GM19455 (cell line): ENCODE results near the gene DNA2.
"Not testable (repeated sequence)": the region's sequence is repeated elsewhere in the genome, so short reads cannot be mapped to it uniquely, and the experiment has no call there.

ENCODE experiments used
- ATAC-seq: cut with Tn5 transposase; IDR thresholded peaks from one replicate; pipeline ENCODE4 v1.9.1; 2021; ENCODE audit not compliant: unreplicated experiment

Gene DNA2, protein sequence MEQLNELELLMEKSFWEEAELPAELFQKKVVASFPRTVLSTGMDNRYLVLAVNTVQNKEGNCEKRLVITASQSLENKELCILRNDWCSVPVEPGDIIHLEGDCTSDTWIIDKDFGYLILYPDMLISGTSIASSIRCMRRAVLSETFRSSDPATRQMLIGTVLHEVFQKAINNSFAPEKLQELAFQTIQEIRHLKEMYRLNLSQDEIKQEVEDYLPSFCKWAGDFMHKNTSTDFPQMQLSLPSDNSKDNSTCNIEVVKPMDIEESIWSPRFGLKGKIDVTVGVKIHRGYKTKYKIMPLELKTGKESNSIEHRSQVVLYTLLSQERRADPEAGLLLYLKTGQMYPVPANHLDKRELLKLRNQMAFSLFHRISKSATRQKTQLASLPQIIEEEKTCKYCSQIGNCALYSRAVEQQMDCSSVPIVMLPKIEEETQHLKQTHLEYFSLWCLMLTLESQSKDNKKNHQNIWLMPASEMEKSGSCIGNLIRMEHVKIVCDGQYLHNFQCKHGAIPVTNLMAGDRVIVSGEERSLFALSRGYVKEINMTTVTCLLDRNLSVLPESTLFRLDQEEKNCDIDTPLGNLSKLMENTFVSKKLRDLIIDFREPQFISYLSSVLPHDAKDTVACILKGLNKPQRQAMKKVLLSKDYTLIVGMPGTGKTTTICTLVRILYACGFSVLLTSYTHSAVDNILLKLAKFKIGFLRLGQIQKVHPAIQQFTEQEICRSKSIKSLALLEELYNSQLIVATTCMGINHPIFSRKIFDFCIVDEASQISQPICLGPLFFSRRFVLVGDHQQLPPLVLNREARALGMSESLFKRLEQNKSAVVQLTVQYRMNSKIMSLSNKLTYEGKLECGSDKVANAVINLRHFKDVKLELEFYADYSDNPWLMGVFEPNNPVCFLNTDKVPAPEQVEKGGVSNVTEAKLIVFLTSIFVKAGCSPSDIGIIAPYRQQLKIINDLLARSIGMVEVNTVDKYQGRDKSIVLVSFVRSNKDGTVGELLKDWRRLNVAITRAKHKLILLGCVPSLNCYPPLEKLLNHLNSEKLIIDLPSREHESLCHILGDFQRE

DNA sequence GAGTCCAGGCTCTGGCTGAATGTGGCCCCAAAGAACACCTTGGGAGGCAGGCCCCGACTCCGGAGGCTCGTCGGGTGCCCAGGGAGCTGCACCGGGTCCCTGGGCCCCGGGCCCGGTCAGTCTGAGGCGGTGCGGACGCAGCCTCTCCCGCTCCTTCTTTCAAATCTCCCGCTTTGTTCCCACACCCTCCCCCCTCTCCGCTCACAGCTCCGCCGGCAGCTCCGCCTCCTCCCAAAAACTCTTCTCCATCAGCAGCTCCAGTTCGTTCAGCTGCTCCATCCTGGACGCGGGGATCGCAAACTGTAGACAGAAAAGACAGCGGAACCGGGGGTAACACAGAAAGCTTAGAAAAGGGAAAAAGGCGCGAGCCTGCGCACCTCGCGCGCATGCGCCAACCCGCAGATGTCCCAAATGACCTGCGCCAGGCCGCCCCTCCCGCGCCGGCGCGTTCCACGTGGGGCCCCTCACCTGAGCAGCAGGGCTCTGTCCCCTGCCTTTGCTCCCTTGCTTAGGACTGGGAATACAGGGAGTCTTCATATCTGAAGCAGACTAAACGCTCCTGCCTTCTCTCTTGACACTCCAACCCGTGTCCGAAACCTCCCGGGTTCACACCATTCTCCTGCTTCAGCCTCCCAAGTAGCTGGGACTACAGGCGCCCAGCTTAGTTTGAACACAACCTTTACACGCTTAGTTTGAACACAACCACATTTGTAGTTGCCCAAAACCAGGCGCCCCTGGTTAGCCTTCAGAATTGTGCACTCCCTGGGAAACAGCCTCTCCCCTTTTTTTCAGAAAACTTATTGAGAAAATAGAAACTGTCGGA lies at the start of gene DNA2:
TSS of gene DNA2 (minus strand) at position 388 of the 823 bp plus-strand sequence. CDS start at position 279, 109 bp downstream.
- peak; percentile 81 for ATAC-seq

DNA sequence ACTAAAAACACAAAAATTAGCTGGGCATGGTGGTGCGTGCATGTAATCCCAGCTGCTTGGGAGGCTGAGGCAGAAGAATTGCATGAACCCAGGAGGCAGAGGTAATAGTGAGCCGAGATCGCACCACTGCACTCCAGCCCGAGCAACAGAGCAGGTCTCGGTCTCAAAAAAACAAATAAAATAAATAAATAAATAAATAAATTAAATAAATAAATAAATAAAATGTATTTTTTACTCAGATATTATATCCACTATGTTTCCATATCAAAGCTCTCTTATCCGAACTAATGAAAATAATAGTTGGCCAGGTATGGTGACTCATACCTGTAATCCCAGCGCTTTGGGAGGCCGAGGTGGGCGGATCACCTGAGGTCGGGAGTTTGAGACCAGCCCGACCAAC lies 46.8 kb upstream of the DNA2 start:
- not testable (repeated sequence) for ATAC-seq

DNA sequence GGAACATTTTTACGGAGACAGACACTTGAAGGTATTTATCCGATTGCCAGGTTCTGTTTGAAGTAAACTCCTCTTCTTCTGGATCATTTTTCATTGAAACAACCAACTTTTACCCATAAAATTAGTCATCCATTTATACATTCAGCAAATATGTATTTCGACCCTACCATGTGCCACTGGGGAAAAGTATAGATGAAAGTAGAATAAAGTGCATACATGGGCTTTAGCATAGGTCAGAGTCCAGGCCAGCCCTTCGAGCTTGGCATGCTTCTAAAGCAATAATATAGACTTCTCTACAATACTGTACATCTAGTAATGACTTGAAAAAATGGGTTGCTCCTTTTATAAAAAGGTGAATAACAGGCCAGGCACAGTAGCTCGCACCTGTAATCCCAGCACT lies 45.4 kb upstream of the DNA2 start:
- no peak for ATAC-seq

DNA sequence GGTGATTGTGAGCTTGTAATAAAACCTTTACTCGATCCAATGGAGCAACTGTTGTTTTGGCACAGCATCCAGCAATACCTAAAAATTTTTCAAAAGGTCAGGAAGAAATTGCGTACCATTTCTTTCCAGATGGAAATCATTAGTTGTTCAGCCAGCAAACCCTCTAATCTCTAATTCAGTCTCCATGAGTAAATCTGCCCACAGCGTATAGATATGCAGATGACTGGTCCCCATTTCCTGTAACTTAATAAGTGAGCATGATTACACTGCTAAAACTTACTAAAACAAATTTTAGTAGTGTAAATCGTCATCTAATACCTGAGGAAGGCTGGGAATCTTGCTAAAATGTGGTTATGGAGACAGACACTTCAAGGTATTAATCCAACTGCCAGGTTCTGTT lies 45.0 kb upstream of the DNA2 start:
- ATAC-seq, result no peak

DNA sequence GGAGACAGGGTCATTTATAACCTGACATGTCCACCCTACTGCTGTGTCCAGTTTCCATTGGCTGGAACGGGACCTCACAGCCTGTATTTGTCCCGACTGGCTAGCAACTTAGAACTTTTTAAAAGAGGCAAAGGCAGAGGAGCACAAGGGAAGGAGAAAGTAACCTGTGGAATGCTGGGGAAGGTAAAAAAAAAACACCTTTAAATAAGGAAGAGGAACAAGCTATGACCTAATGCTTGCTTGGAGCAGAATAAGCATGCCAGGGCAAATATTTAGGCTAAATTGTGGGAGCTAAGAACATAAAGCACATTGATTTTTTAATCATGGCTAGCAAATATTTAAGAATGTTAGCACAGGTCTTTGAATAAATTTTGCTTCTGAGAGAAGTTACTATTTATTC lies 44.4 kb upstream of the DNA2 start:
- ATAC-seq, result not testable (repeated sequence)

DNA sequence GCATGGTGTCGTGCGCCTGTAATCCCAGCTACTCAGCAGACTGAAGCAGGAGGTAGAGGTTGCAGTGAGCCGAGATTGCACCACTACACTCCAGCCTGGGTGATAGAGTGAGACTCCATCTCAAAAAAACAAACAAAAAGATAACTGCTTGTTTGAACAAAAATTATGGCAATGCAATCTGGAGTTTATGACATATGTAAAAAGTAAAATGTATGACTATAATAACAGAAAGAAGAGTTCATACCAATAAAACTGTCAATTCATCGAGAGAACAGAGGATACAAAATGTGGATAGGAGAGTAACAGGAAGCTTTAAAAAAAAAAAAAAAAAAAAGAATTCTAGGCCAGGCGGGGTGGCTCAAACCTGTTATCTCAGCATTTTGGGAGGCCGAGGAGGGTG lies 36.3 kb upstream of the DNA2 start:
- ATAC-seq, result no peak

DNA sequence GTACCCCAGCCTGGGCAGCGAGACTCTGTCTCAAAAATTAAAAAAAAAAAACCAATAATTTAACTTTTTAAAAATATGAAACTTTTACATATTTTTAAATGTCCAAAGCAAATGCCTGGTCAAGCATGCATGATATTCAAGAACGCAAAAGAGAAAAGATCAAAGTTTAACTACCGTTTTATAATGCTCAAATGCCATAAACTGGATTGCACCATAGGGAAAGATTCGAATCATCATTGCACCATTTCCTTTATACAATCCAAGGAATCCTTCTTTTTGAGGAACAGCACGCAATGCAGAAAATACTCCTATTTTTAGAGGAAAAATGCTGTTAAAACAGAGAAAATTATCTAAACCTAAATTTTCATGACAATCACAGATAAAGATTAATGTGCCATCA lies 34.6 kb upstream of the DNA2 start:
- no peak for ATAC-seq

DNA sequence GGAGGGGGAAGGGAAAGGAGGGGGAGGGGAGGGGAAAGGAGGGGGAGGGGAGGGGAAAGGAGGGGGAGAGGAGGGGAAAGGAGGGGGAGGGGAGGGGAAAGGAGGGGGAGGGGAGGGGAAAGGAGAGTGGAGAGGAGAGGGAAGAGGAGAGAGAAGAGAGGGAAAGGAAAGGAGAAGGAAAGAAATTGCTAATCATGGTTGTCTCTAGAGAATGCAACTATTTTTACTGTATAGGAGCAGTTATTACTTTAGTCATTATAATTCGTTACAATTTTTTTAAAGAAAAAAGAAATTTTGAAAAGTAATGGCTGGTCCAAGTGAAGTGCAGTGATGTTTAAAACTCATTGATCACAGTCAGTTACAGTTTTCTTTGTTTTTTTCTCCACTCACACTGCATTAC lies 31.1 kb upstream of the DNA2 start:
- no peak for ATAC-seq

DNA sequence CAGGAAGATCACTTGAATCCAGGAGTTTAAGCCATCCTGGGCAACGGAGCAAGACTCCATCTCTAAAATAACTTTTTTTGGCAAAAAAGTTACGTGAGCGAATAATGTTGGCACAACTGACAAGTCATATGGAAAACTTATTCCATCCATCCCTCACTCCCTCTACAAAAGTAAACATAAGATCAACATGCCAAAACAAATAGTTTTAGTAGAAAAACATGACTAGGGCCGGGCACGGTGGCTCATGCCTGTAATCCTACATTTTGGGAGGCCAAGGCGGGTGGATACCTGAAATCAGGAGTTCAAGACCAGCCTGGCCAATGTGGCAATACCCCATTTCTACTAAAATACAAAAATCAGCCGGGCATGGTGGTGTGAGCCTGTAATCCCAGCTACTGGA lies 29.9 kb upstream of the DNA2 start:
- no peak for ATAC-seq

DNA sequence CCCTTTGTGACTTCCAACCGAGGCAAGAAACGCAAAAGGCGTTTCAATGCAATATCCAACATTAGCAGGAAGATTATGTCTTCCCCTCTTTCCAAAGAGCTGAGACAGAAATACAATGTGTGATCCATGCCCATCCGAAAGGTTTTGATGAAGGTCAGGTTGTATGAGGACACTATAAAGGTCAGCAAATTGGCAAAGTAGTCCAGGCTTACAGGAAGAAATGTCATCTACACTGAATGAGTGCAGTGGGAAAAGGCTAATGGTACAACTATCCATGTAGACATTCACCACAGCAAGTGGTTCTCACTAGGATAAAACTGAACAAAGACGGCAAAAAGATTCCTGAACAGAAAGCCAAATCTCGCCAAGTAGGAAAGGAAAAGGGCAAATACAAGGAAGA lies 27.8 kb upstream of the DNA2 start:
- no peak for ATAC-seq

DNA sequence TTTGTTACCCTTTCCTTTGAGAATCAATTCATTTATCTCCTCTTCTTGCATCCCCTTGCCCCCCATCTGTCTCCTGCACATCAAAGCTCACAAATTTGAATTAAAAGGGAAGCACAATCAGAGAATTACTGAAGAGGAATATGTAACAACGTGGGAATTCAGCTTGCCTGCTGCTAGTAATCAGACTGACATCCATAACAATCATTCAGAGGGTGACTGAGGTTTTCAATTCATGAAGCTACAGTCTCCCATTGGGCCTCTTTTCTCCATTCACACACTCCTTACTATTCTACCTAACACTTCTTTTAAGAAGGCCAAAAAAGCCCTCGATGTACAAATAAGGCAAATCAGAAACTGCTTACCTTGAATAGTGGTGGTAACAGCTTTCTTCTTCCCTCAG lies 24.3 kb upstream of the DNA2 start:
- ATAC-seq, result no peak

DNA sequence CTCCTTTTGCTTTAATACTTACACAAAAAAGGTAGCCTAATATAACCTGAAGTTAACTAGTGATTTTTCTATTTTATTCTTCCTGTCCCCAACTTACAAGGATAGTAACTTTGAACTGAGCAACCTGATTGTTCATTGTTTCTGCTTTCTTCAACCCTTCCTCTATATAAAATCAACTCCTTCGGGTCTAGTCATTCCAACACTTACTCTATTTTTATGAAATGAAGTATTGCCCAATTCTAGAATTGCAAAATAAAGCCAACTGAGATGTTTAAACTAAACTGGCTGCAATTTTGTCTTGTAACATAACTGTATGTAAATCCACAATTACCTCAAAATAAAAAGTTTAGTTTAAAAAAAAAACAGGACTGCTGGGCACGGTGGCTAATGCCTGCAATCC lies 20.3 kb upstream of the DNA2 start:
- ATAC-seq, result no peak

DNA sequence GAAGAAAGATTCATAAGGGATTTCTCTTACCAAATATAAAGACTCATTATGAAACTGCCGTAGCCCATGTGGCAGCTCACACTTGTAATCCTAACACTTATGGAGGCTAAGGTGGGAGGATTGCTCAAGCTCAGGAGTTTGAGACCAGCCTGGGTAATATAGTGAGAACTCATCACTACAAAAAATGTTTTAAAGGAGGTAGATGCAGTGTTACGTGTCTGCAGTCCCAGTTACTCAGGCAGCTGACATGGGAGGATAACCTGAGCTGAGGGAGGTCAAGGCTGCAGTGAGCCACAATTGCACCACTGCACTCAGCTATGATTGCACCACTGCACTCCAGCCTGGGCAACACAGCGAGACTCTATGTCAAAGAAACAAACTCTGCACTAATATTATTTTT lies 18.1 kb upstream of the DNA2 start:
- ATAC-seq, result no peak

DNA sequence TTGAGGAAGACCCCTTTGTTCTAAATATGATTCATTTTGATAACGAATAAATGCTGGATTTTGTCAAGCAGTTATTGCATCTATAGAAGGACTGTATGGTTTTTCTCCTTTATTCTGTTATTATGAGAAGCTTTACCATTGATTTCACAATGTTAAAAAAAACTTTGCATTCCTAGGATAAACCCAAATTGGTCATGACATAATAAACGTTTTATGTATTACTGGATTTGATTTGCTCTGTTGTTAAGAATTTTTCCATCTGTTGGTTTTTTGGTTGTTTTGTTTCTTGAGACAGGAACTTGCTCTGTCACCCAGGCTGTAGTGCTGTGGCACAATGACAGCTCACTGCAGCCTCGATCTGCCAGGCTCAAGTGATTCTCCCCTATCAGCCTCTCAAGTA lies 2.2 kb upstream of the DNA2 start:
- no peak for ATAC-seq

DNA sequence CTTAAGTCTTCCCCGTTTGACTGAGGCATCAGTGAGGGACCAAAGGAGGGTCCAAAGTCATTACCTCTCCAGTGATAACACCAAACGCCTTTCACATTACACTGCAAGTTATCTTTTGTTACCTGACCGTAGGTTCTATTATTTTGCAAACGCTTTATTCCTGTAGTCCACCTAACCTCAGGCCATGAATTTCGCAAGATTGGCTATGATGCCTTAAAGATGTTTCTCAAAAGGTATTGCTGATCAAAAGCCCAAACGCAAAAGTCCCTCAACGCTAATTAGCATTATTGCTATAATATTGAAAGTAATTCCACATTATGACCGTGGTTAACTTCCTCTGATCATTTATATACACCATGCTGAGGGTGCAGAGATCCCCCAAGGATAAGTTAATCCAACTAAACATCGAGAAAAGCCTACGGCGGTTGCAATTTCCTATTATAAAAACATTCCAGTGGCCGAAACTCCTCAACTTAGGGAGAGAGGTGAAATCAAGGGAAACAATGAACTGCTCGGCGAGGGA lies 649 bp downstream of the DNA2 start:
- ATAC-seq, result no peak

DNA sequence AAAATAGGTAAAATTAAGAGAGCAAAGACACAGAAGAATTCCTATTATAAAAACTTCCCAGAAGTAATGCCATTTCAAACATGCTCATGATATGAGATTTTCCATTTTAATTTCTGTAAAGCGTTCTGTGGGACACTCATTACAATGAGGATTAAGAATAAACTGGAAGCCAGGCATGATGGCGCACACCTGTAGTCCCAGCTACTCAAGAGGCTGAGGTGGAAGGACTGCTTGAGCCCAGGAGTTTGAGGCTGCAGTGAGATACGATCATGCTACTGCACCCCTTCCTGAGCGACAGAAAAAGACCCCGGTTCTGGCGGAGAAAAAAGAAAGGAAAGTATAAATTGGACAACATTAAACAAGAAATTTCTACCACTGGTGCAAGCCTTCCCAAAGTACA lies 1.5 kb downstream of the DNA2 start:
- ATAC-seq, result no peak

DNA sequence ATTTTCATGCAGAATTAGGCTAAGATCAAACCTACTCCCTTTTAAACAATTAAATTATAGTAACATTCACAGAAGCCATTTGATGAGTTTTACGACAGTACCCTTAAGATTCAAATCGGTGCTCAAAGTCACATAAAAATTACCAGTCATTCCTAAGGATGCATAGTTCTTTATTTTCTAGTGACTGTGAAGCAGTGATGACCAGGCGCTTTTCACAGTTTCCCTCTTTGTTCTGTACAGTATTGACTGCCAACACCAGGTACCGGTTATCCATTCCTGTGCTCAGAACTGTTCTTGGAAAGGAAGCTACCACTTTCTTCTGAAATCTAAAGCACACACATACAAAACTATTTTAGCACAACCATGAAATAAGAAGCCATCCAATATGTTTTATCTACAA lies 1.9 kb downstream of the DNA2 start:
- no peak for ATAC-seq

DNA sequence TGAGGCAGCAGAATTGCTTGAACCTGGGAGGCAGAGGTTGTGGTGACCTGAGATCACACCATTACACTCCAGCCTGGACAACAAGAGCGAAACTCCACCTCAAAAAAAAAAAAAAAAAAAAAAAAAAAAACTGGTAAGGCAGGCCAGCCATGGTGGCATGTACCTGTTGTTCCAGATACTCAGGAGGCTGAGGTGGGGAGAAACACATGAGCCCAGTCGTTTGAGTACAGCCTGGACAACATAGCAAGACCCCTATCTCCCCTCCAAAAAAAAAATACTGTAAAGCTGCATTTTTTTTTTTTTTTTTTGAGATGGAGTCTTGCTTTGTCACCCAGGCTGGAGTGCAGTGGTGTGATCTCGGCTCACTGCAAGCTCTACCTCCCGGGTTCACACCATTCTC lies 7.0 kb downstream of the DNA2 start:
- ATAC-seq, result not testable (repeated sequence)

DNA sequence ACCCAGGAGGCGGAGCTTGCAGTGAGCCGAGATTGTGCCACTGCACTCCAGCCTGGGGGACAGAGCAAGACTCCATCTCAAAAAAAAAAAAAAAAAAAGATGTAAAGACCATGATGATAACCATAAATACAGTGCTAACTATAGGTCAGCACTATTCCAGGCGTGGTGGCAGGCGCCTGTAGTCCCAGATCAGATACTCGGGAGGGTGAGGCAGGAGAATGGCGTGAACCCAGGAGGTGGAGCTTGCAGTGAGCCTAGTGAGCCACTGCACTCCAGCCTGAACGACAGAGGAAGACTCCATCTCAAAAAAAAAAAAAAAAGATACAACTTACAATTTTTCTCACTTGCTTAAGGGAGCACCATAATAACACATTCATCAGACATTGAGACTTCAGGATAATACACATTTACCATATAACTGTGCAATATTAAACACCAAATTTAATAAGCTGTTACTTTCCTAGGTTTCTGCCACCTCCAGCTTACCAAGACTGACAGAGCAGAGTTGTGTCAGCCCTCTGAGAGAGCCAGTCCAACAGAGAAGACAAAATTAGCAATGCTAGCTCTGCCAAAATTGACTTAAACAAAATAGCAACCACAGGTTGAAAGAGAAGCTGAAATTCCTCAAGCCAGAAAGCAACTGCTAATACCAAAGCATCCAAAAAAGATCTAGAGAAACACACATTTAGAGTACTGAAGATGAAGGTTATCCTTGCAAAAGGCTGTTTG lies 8.2 kb downstream of the DNA2 start:
- ATAC-seq, result no peak

DNA sequence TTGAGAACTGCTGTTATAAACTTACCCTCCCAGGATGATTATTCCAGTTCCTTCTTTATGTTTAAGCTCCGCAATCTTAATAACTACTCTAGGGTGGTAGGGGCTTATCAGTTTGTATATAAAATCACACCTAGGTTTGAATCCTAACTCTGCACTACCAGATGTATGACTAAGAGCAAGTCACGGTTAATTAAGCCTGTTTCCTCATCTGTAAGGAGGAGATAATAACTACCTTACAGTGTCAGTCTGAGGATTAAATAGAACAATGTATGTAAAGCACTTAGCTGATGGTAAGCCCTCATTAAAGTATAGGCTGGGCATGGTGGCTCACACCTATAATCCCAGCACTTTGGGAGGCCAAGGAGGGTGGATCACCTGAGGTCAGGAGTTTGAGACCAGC lies 9.2 kb downstream of the DNA2 start:
- no peak for ATAC-seq
